ENCODE results near the gene MBD5. TPM values are rescaled to one million over a fixed set of nuclear protein-coding genes. Genes with fewer than 3 reads are reported as not detected.
A peak's percentile ranks its signal among the peaks of the same experiment; 100 is the strongest.

MBD5 gene
- total and polyA plus RNA-seq, 4 donors, result 27.7 to 58.6 (median 37.8) TPM

DNA sequence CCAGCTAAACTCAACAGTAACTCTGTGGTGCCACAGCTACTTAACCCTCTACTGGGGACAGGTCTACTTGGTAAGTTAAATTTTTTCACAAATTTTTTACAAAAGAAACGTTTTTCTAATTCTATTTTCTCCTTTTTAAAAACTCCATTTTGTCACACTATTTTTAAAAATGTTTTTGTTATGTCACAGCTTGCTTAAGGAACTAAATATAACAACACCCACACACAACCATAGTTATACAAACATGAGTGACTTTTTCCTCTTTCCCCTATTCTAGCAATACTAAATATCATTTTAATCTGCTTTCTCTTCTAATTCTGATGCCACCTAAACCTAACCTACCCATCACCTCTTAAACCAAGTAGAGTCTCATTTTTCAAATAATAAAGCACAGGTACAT, 463.2 kb downstream of the MBD5 start:
- no peak for DNase-seq (ENCODE audit: low read depth in 4 of 6, low spot score in 6 of 6)
- Histone ChIP-seq H3K4me3 (ENCODE audit: low read depth, low read length) (no peak overlapping the region), H3K27ac (ENCODE audit: low read depth, low read length) (no peak overlapping the region), H3K9me3 (ENCODE audit: control insufficient read depth, insufficient read depth, low read length) (no peaks in the 10 kb centered on the region), H3K27me3 (ENCODE audit: control insufficient read depth, insufficient read depth, low read length) (no peaks in the 10 kb centered on the region), H3K4me1 (ENCODE audit: control insufficient read depth, insufficient read depth, low read length) (no peaks in the 10 kb centered on the region), H3K36me3 (ENCODE audit: control insufficient read depth, insufficient read depth, low read length) (no peaks in the 10 kb centered on the region)
- WGBS (ENCODE audit: insufficient coverage), result no CpG with 5 or more reads among the region's 1 CpG

DNA sequence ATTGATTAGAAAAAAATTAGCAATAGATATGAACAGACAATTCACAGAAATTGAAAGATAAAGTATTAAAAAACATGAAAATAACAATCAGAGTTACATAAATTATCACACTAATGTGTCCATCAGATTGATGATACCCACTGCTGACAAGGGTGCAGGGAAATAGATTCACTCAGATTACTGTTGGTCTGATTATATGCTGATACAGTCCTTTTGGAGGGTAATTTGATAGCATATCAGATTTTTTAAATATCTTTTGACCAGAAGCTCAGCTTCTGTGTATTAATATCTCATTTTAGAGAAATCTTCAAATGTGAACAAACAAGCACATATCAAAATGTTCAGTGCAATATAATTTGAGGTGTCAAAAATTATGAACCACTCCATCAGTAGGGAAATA, 465.8 kb downstream of the MBD5 start:
- no peak overlapping the region for H3K27ac ChIP-seq (ENCODE audit: low read depth, low read length)
- DNase-seq (ENCODE audit: low read depth in 4 of 6, low spot score in 6 of 6), result no peak
- H3K9me3 ChIP-seq (ENCODE audit: control insufficient read depth, insufficient read depth, low read length), result no peaks in the 10 kb centered on the region
- H3K4me1 ChIP-seq (ENCODE audit: control insufficient read depth, insufficient read depth, low read length), result no peaks in the 10 kb centered on the region
- H3K4me3 ChIP-seq (ENCODE audit: low read depth, low read length), result no peak overlapping the region
- H3K36me3 ChIP-seq (ENCODE audit: control insufficient read depth, insufficient read depth, low read length), result peaks cover 8% of the 10 kb centered on the region
- H3K27me3 ChIP-seq (ENCODE audit: control insufficient read depth, insufficient read depth, low read length), result no peaks in the 10 kb centered on the region

DNA sequence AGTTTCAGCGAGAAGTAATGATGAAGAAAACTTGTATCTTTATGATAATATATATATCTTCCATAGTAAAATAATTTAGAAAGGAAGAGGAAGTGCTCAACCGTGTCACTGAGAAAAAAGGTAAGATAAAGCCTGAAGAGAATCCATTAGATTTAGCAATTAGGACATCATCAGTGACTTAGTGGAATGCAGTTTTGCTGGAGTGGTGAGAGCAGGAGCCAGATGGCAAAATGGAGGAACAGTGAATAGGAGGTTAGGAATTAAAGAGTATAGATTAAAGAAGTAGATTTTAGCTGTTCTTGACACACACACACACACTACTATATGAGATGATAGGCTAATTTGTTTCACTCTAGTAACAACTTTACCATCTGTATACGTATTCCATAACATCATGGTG, 466.5 kb downstream of the MBD5 start:
- Histone ChIP-seq H3K9me3 (ENCODE audit: control insufficient read depth, insufficient read depth, low read length) (no peaks in the 10 kb centered on the region), H3K27me3 (ENCODE audit: control insufficient read depth, insufficient read depth, low read length) (no peaks in the 10 kb centered on the region), H3K36me3 (ENCODE audit: control insufficient read depth, insufficient read depth, low read length) (peaks cover 8% of the 10 kb centered on the region), H3K27ac (ENCODE audit: low read depth, low read length) (no peak overlapping the region), H3K4me3 (ENCODE audit: low read depth, low read length) (no peak overlapping the region), H3K4me1 (ENCODE audit: control insufficient read depth, insufficient read depth, low read length) (no peaks in the 10 kb centered on the region)
- 88% methylated on average over 1 of the region's 3 CpGs for WGBS (ENCODE audit: insufficient coverage)
- no peak for DNase-seq (ENCODE audit: low read depth in 4 of 6, low spot score in 6 of 6)

DNA sequence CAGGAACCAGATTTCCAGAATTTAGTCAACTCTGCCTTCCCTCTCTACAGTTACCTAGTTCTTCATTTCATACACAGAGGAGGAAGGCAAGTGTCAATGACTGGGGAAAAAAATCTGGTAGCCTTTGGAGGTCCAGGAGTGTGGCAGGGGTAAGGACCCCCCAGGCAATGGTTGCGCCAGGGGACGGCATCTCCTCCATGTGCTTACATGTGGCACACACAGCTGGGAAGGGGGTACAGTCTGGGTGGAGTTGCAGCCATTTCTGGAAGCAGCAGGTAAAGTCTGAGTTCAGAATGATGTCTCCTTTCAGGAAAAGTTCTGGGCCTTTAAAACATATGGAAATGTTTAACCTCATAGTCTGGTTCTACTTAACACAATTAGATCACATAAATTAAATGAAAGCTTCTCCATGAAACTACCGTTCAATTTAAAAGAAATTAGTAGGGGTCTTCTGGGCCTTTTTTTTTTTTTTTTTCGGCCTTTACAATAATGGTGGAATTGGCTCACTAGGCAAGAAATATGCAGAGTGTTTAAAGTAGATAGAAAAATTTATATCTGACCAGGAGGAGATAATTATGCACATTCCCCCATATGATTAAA, 470.0 kb downstream of the MBD5 start:
- no peaks in the 10 kb centered on the region for H3K27me3 ChIP-seq (ENCODE audit: control insufficient read depth, insufficient read depth, low read length)
- H3K27ac ChIP-seq (ENCODE audit: low read depth, low read length), result no peak overlapping the region
- 82% methylated on average over 2 of the region's 4 CpGs for WGBS (ENCODE audit: insufficient coverage)

DNA sequence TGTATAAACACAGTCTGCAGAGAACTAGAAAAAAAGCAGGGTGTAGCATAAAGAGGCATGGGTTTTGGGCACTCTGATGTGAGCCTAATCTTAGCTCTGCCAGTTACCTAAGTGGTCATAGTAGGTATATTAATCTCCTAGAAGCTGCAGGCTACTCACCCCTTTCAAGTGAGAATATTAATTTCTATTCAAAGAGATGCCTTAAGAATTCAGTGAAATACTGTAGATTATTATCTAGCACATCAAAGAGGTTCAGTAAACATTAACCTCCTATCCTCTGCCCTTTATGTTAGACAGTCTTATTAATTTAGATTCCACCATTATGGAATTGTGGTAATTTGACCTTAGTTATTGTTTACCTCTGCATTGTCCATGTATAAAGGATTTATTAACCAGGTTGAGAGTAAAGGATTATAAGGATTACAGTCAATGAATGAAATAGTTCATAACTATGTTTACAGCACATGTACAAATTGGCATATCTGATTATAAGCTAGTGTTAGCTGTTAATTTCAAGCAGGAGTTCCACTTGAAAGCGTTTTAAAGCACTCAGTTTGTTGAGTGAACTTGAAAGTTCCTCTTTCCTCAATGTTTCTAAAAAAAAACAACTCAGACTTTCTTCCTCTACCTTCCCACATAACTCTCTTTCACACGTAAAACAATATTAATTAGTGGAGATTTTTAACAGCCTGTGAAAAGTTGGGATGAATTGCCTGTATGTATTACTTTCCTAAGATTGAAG, 473.1 kb downstream of the MBD5 start:
- no peak overlapping the region for H3K4me3 ChIP-seq (ENCODE audit: low read depth, low read length)
- H3K36me3 ChIP-seq (ENCODE audit: control insufficient read depth, insufficient read depth, low read length), result peaks cover 8% of the 10 kb centered on the region
- WGBS (ENCODE audit: insufficient coverage), result no CpG with 5 or more reads among the region's 2 CpGs
- no peak for DNase-seq (ENCODE audit: low read depth in 4 of 6, low spot score in 6 of 6)
- H3K27ac ChIP-seq (ENCODE audit: low read depth, low read length), result no peak overlapping the region
- no peaks in the 10 kb centered on the region for H3K27me3 ChIP-seq (ENCODE audit: control insufficient read depth, insufficient read depth, low read length)
- H3K4me1 ChIP-seq (ENCODE audit: control insufficient read depth, insufficient read depth, low read length), result no peaks in the 10 kb centered on the region
- H3K9me3 ChIP-seq (ENCODE audit: control insufficient read depth, insufficient read depth, low read length), result no peaks in the 10 kb centered on the region

More for the DNA sequence above, 470.0 kb downstream of the MBD5 start:
- DNase-seq (ENCODE audit: low read depth in 4 of 6, low spot score in 6 of 6), result no peak
- Histone ChIP-seq H3K4me3 (ENCODE audit: low read depth, low read length) (no peak overlapping the region), H3K36me3 (ENCODE audit: control insufficient read depth, insufficient read depth, low read length) (peaks cover 8% of the 10 kb centered on the region), H3K4me1 (ENCODE audit: control insufficient read depth, insufficient read depth, low read length) (no peaks in the 10 kb centered on the region), H3K9me3 (ENCODE audit: control insufficient read depth, insufficient read depth, low read length) (no peaks in the 10 kb centered on the region)

DNA sequence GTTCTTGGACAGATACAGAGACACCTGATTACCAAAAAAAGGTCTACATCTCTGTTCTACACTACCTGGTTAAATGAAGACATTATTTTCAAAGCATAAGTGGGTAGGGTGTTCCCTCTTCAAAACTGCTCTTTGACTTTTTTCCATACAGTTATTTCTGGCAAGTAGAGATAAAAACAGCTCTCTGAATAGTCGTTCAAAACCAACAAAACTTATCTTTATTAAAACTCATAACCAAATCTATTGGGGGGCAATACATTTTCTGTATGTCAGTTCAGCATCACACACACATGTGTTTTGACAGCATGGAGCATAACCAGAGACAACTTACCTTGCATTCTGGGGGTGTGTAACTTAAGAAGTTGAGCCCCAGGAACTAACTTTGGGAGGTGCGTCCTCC, 474.7 kb downstream of the MBD5 start:
- no peak for DNase-seq (ENCODE audit: low read depth in 4 of 6, low spot score in 6 of 6)
- H3K27ac ChIP-seq (ENCODE audit: low read depth, low read length), result no peak overlapping the region
- no peaks in the 10 kb centered on the region for H3K4me1 ChIP-seq (ENCODE audit: control insufficient read depth, insufficient read depth, low read length)
- no CpG with 5 or more reads among the region's 2 CpGs for WGBS (ENCODE audit: insufficient coverage)
- peaks cover 3% of the 10 kb centered on the region for H3K36me3 ChIP-seq (ENCODE audit: control insufficient read depth, insufficient read depth, low read length)
- H3K27me3 ChIP-seq (ENCODE audit: control insufficient read depth, insufficient read depth, low read length), result no peaks in the 10 kb centered on the region
- H3K9me3 ChIP-seq (ENCODE audit: control insufficient read depth, insufficient read depth, low read length), result no peaks in the 10 kb centered on the region
- no peak overlapping the region for H3K4me3 ChIP-seq (ENCODE audit: low read depth, low read length)

DNA sequence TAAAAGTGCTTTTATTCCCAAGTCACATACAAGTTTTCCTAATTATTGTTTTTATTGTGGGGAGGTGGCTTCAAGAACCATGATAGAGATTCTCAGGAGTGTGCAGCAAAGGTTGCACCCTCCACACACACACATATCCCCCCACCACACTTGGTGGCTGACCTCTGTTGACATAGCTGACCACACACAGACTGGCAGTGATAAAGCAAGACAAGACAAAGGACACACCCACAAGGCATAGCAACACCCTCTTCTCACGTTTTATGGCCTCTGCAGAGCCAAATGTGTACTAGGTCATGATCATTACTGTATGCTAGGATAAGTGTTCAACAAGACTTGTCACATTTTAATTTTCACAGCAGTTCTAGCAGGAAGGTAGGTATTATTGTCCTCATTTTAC, 480.7 kb downstream of the MBD5 start:
- no peaks in the 10 kb centered on the region for H3K27me3 ChIP-seq (ENCODE audit: control insufficient read depth, insufficient read depth, low read length)
- DNase-seq (ENCODE audit: low read depth in 4 of 6, low spot score in 6 of 6), result no peak
- H3K9me3 ChIP-seq (ENCODE audit: control insufficient read depth, insufficient read depth, low read length), result no peaks in the 10 kb centered on the region
- H3K36me3 ChIP-seq (ENCODE audit: control insufficient read depth, insufficient read depth, low read length), result no peaks in the 10 kb centered on the region
- no peaks in the 10 kb centered on the region for H3K4me1 ChIP-seq (ENCODE audit: control insufficient read depth, insufficient read depth, low read length)
- H3K4me3 ChIP-seq (ENCODE audit: low read depth, low read length), result no peak overlapping the region
- WGBS (ENCODE audit: insufficient coverage), result no CpG with 5 or more reads among the region's 1 CpG
- no peak overlapping the region for H3K27ac ChIP-seq (ENCODE audit: low read depth, low read length)

DNA sequence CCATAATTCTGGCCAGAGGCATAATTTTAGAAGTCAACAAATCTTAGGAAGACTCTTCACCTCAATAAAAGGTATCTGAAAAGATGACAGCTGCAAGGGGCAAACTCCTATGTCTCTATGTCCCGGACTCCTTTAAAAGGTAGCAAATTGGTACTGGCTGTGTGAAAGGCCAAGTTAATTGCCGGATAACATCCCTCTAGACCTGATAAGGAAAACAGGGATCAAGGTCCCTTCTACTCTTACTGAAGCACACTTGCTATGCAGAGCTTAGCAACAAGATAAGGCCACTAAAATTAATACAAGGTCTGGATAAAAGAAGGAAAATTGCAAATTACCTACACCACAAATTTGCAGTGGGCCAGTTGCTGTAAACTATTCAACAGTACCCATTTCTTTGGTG, 482.6 kb downstream of the MBD5 start:
- no peaks in the 10 kb centered on the region for H3K36me3 ChIP-seq (ENCODE audit: control insufficient read depth, insufficient read depth, low read length)
- no peak for DNase-seq (ENCODE audit: low read depth in 4 of 6, low spot score in 6 of 6)
- H3K27me3 ChIP-seq (ENCODE audit: control insufficient read depth, insufficient read depth, low read length), result no peaks in the 10 kb centered on the region
- H3K27ac ChIP-seq (ENCODE audit: low read depth, low read length), result no peak overlapping the region
- H3K4me3 ChIP-seq (ENCODE audit: low read depth, low read length), result no peak overlapping the region
- no peaks in the 10 kb centered on the region for H3K4me1 ChIP-seq (ENCODE audit: control insufficient read depth, insufficient read depth, low read length)
- no peaks in the 10 kb centered on the region for H3K9me3 ChIP-seq (ENCODE audit: control insufficient read depth, insufficient read depth, low read length)
- WGBS (ENCODE audit: insufficient coverage), result no CpG with 5 or more reads among the region's 2 CpGs

DNA sequence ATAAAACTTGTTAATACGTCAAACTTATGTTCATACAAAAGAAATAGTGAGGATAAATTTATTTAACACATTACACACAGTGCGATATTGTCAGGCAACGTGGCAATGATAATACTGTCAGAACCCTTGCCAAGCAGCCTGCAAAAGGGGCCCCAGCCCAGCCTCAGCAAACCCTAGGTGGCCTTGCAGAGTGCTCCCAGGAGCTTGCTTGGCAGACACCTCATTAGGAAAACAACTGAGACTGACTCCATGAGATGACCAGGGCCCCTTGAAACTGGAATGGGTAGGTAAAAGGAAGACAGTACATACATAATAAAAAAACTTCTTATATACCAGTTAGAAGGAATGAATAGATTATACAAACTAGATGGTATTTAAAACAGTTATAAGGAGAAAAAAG, 487.1 kb downstream of the MBD5 start:
- Histone ChIP-seq H3K4me1 (ENCODE audit: control insufficient read depth, insufficient read depth, low read length) (peaks cover 5% of the 10 kb centered on the region), H3K36me3 (ENCODE audit: control insufficient read depth, insufficient read depth, low read length) (no peaks in the 10 kb centered on the region), H3K27ac (ENCODE audit: low read depth, low read length) (no peak overlapping the region), H3K4me3 (ENCODE audit: low read depth, low read length) (no peak overlapping the region), H3K9me3 (ENCODE audit: control insufficient read depth, insufficient read depth, low read length) (no peaks in the 10 kb centered on the region), H3K27me3 (ENCODE audit: control insufficient read depth, insufficient read depth, low read length) (no peaks in the 10 kb centered on the region)
- no peak for DNase-seq (ENCODE audit: low read depth in 4 of 6, low spot score in 6 of 6)
- 71% methylated on average over 2 of the region's 3 CpGs for WGBS (ENCODE audit: insufficient coverage)

DNA sequence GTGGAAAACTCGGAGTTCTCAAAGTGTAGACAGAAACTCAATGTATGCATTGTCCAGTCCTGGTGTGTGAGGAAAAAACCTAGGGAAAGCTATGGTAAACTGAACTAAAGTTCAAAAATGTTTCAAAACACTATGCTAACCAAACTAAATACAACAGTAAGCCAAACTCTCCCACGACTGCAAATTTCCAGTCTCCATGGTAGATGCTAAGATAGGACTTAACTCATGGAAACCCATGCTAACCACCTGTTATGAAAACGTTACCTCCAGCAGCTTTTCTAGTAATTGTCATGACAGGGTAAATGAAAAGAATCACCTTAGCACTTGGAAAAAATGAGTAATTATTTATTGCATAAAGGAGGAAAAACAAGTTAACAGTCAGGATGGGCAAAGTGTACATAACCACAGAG, 488.0 kb downstream of the MBD5 start:
- WGBS (ENCODE audit: insufficient coverage), result 100% methylated on average over 1 of the region's 3 CpGs
- peak overlapping the region; percentile 19 for H3K4me3 ChIP-seq (ENCODE audit: low read depth, low read length)
- no peak for DNase-seq (ENCODE audit: low read depth in 4 of 6, low spot score in 6 of 6)
- H3K27me3 ChIP-seq (ENCODE audit: control insufficient read depth, insufficient read depth, low read length), result no peaks in the 10 kb centered on the region
- H3K9me3 ChIP-seq (ENCODE audit: control insufficient read depth, insufficient read depth, low read length), result no peaks in the 10 kb centered on the region
- peaks cover 5% of the 10 kb centered on the region for H3K4me1 ChIP-seq (ENCODE audit: control insufficient read depth, insufficient read depth, low read length)
- no peak overlapping the region for H3K27ac ChIP-seq (ENCODE audit: low read depth, low read length)
- no peaks in the 10 kb centered on the region for H3K36me3 ChIP-seq (ENCODE audit: control insufficient read depth, insufficient read depth, low read length)
